HEK293T (cell line): ENCODE measurements around the gene TMEM91.

Experiments used
- CTCF ChIA-PET: fragments of 350-600 bp; formaldehyde crosslinking; extraction: SDS; loops from one replicate; lab custom pipeline; 2021; ENCODE audit warnings: antibody characterized with exemption, inconsistent platforms; lab: Yijun Ruan, JAX
- POLR2A ChIA-PET: fragments of 350-600 bp; formaldehyde crosslinking; extraction: SDS; loops from one replicate; lab custom pipeline; 2020; ENCODE audit warnings: antibody characterized with exemption, inconsistent platforms; lab: Yijun Ruan, JAX
- DNase-seq: peaks from one replicate; pipeline ENCODE4 v3.0.0; 2012; ENCODE audit warnings: mixed read lengths; ENCODE audit errors: extremely low spot score
- ARNT ChIP-seq: fragments of 450-650 bp; IDR thresholded peaks from 2 replicates; pipeline ENCODE4 v1.6.1; 2017; ENCODE audit warnings: mild to moderate bottlenecking
- BHLHE40 ChIP-seq: fragments of 450-650 bp; IDR thresholded peaks from 2 replicates; pipeline ENCODE4 v1.6.1; 2016; ENCODE audit warnings: mild to moderate bottlenecking, moderate library complexity, borderline replicate concordance
- CTBP1 ChIP-seq: fragments of 450-650 bp; IDR thresholded peaks from 2 replicates; pipeline ENCODE4 v1.6.1; 2016; ENCODE audit warnings: borderline replicate concordance
- ELF4 ChIP-seq: fragments of 450-650 bp; IDR thresholded peaks from 2 replicates; pipeline ENCODE4 v1.6.1; 2017; ENCODE audit warnings: antibody characterized with exemption
- FOXA1 ChIP-seq: fragments of 450-650 bp; IDR thresholded peaks from 2 replicates; pipeline ENCODE4 v1.6.1; 2016; ENCODE audit warnings: mild to moderate bottlenecking
- FOXK2 ChIP-seq: fragments of 450-650 bp; IDR thresholded peaks from 2 replicates; pipeline ENCODE4 v1.6.1; 2016; ENCODE audit warnings: mild to moderate bottlenecking
- FOXM1 ChIP-seq: fragments of 450-650 bp; IDR thresholded peaks from 2 replicates; pipeline ENCODE4 v1.6.1; 2017; ENCODE audit warnings: mild to moderate bottlenecking, borderline replicate concordance
- HDGF ChIP-seq: fragments of 450-650 bp; IDR thresholded peaks from 2 replicates; pipeline ENCODE4 v1.6.1; 2017; ENCODE audit warnings: antibody characterized with exemption, borderline replicate concordance
- L3MBTL2 ChIP-seq: fragments of 450-650 bp; conservative IDR thresholded peaks from 2 replicates; pipeline ENCODE4 v1.6.1; 2016; ENCODE audit warnings: mild to moderate bottlenecking
- LEF1 ChIP-seq: fragments of 450-650 bp; IDR thresholded peaks from 2 replicates; pipeline ENCODE4 v1.6.1; 2017; ENCODE audit warnings: mild to moderate bottlenecking, borderline replicate concordance
- NFRKB ChIP-seq: fragments of 450-650 bp; IDR thresholded peaks from 2 replicates; pipeline ENCODE4 v1.6.1; 2016; ENCODE audit warnings: mild to moderate bottlenecking, moderate library complexity
- SP1 ChIP-seq: fragments of 450-650 bp; IDR thresholded peaks from 2 replicates; pipeline ENCODE4 v1.6.1; 2017
- SUZ12 ChIP-seq: fragments of 450-650 bp; IDR thresholded peaks from 2 replicates; pipeline ENCODE4 v1.6.1; 2016; ENCODE audit warnings: mild to moderate bottlenecking
- TARDBP ChIP-seq: fragments of 450-650 bp; IDR thresholded peaks from 2 replicates; pipeline ENCODE4 v1.6.1; 2016
- ZNF384 ChIP-seq: fragments of 450-650 bp; IDR thresholded peaks from 2 replicates; pipeline ENCODE4 v1.6.1; 2016
- TF ChIP-seq, protein P1 (sequence below): fragments of 450-650 bp; IDR thresholded peaks from 2 replicates; pipeline ENCODE4 v1.6.1; 2016

Gene TMEM91

GRCh38 chr19:41426116-41426841 lies 49.9 kb downstream of the TMEM91 start:
- ChIA-PET POLR2A (interaction anchor here (1.1 kb wide), 2 partner anchors 11 to 13 kb away, joined by 3 to 9 read pairs; partner anchors contain the start of gene DMAC2), CTCF (no interaction called here)
- no peak for DNase-seq
- TF ChIP-seq FOXA1 (no peak), ARNT (no peak), TARDBP (no peak), ELF4 (no peak)

DNA sequence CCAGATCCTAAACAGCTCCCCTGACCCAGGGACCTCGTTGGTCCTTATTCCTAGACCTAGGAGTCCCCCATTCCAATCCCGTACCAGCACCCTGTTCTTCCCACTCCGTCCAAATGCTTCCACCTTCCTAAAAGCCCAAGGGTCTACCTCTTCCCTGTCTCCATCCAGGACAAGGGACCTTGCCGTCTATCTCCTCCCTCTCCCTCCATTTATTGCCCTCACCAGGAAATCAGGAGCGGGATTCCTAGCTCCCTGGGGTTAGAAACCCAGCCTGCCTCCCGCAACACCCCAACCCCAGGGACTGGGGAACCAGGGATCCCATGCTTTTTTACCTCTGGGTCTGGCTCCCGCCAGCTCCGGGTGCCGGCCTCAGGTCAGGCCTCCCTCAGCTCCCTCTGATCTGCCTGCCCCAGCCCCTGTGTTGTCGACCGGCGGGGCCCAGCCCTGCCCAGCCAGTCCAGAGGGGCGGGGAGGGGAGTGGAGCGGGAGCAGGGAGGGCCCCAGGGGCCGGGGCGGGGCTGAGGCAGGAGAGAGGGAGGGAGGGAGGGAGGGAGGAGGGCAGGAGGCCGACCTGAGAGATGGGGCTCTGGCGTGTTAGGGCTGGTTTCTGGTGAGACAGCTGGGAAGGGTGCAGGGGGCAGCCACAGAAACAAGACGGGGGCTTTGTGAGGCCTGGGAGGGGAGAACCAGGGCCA lies 50.8 kb downstream of the TMEM91 start, which contains the start of gene B3GNT8:
TSS of gene B3GNT8 (minus strand) at position 423 of the 695 bp plus-strand sequence. CDS start 596 bp downstream, outside the sequence.
- ChIA-PET CTCF (no interaction called here), POLR2A (interaction anchor here (1.1 kb wide), 2 partner anchors 12 to 13 kb away, joined by 3 to 9 read pairs; partner anchors contain the start of gene DMAC2)
- peak; percentile 78 for DNase-seq
- no peak for TF ChIP-seq ARNT
- no peak for TF ChIP-seq ZNF384
- TF ChIP-seq FOXA1, result no peak
- TF ChIP-seq CTBP1, result no peak
- no peak for TF ChIP-seq SUZ12
- no peak for TF ChIP-seq FOXK2
- TF ChIP-seq, protein P1, sequence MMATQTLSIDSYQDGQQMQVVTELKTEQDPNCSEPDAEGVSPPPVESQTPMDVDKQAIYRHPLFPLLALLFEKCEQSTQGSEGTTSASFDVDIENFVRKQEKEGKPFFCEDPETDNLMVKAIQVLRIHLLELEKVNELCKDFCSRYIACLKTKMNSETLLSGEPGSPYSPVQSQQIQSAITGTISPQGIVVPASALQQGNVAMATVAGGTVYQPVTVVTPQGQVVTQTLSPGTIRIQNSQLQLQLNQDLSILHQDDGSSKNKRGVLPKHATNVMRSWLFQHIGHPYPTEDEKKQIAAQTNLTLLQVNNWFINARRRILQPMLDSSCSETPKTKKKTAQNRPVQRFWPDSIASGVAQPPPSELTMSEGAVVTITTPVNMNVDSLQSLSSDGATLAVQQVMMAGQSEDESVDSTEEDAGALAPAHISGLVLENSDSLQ, result no peak
- no peak for TF ChIP-seq NFRKB
- TF ChIP-seq SP1, result no peak
- no peak for TF ChIP-seq FOXM1

DNA sequence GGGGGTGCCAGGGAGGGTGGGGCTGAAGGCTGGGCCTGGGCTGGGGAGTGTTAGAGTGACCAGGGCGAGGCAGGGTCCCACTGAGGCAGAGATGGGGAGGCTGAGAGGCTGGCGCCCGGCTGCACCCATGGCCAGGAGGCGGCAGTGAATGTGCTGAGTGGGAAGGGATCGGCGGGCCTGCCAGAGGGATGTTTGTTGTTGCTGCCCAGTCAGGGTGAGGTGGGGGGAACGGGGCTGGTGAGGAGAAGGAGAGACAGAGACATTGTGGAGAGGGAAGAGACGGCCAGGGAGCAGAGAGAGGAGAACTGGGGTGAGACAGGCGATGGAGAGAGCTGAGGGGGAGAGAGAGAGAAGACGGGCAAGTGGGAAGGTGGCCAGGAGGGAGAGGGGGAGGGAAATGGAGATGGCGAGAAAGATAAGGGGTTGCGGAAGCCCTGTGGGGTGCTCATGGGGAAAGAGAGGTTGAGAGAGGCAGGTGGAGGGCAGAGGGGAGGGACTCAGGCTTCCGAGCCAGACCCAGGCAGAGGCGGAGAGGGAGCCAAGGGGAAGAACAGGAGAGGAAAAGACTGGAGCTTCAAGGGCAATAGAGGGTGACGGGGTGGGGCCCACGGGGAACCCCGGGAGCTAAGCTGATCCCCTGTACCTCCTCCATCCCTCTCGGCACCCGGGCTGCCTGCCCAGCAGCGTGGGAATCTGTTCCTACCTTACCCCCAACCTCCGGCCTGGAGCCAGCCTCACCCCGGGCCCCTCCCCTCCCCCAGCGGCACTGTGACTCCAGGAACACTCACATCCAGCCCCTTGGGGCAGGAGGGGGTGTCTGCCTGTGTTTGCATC lies 51.5 kb downstream of the TMEM91 start:
- POLR2A ChIA-PET, result interaction anchor here (1.1 to 2.0 kb wide), 4 partner anchors 10 to 13 kb away, joined by 3 to 9 read pairs (median 6); partner anchors contain the start of gene DMAC2
- DNase-seq, result no peak

GRCh38 chr19:41428481-41428859 lies 52.1 kb downstream of the TMEM91 start:
- TF ChIP-seq ELF4 (no peak), SUZ12 (no peak), LEF1 (no peak), ZNF384 (no peak), NFRKB (no peak), FOXK2 (no peak), L3MBTL2 (no peak), BHLHE40 (no peak), FOXA1 (no peak), SP1 (no peak), FOXM1 (no peak), TARDBP (no peak), ARNT (no peak)
- TF ChIP-seq, protein P1, result no peak
- DNase-seq, result no peak
- ChIA-PET POLR2A (interaction anchor here (1.7 to 2.0 kb wide), 2 partner anchors 9 to 11 kb away, joined by 5 to 8 read pairs; partner anchors contain the start of gene DMAC2), CTCF (no interaction called here)

More for the DNA sequence above, 51.5 kb downstream of the TMEM91 start:
- TF ChIP-seq BHLHE40 (no peak), L3MBTL2 (no peak), TARDBP (no peak), HDGF (no peak), FOXK2 (no peak), FOXA1 (no peak), ELF4 (no peak), SUZ12 (no peak), ARNT (no peak), NFRKB (no peak), ZNF384 (no peak), CTBP1 (no peak), LEF1 (no peak), FOXM1 (no peak)
- TF ChIP-seq, protein P1, result no peak
- CTCF ChIA-PET, result no interaction called here

GRCh38 chr19:41430922-41431321 lies 54.6 kb downstream of the TMEM91 start:
- TF ChIP-seq FOXK2, result no peak
- CTCF ChIA-PET, result interaction anchor here (0.6 to 0.8 kb wide), 3 partner anchors 17 to 23 kb away, joined by 3 to 4 read pairs (median 3); no protein-coding TSS in a partner anchor
- DNase-seq, result no peak
- POLR2A ChIA-PET, result interaction anchor here (1.0 to 1.3 kb wide), 2 partner anchors 8 to 9 kb away, joined by 3 to 4 read pairs; partner anchors contain the start of gene DMAC2
